ENCODE measurements around the gene FBXO41. TPM values are rescaled to one million over a fixed set of nuclear protein-coding genes. Genes with fewer than 3 reads are reported as not detected.

FBXO41 gene, protein sequence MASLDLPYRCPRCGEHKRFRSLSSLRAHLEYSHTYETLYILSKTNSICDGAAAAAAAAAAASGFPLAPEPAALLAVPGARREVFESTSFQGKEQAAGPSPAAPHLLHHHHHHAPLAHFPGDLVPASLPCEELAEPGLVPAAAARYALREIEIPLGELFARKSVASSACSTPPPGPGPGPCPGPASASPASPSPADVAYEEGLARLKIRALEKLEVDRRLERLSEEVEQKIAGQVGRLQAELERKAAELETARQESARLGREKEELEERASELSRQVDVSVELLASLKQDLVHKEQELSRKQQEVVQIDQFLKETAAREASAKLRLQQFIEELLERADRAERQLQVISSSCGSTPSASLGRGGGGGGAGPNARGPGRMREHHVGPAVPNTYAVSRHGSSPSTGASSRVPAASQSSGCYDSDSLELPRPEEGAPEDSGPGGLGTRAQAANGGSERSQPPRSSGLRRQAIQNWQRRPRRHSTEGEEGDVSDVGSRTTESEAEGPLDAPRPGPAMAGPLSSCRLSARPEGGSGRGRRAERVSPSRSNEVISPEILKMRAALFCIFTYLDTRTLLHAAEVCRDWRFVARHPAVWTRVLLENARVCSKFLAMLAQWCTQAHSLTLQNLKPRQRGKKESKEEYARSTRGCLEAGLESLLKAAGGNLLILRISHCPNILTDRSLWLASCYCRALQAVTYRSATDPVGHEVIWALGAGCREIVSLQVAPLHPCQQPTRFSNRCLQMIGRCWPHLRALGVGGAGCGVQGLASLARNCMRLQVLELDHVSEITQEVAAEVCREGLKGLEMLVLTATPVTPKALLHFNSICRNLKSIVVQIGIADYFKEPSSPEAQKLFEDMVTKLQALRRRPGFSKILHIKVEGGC
- total RNA-seq = 0.69 TPM
- long read RNA-seq = 0 reads

DNA sequence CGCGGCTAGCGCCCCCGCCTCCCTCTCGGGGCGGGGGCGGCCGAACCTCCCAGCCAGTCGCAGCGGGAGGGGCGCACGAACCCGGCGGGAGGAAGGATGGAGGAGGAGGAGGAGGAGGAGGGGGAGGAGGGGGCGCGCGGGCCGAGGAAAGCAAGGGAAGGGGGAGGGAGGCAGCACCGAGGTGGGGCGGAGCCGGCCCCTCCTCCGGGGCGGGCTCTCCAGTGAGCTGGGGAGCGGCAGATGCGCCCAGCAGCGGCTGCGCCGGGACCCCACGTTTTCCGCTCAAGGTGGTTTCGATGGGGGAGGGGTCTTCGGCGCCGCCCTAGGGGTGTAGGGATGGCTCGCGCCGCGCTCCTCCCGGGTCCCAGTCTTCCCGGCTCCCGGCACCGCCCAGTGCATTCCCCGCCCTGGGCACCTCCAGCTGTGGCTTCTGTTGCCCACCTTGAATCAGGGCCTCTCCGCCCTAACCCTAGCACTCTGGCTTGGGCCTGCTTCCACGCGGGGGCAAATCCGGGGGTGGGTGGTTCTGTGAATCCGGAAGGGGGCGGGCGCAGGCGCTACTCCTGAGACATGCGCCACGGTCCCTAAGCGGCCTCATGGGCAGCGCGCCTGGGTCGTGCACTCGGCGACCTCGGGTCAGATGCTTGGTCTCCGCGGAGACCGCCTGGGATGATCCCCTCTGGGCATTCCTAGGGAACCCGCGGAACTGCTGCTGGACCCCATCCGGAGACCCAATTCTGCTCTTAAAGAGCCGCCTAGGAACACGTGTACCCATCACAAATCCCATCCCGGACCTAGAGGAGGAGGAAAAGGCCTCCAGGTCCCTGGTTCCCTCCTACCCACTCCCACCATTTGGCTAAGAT is at the start of gene FBXO41:
Gene FBXO41 (minus strand): TSS at position 183 of the 863 bp plus-strand sequence. CDS start 14,848 bp downstream, outside the sequence.
- DNase-seq = peak; percentile 64
- intact Hi-C loops (cut with micrococcal nuclease) = no loop called here
- peak; percentile 86 for ATAC-seq

- intact Hi-C loops (cut with micrococcal nuclease) = no loop called here
- ATAC-seq (no peak), DNase-seq (no peak)
These were observed 49.8 kb upstream of the FBXO41 start for GRCh38 chr2:73334045-73334444.

DNA sequence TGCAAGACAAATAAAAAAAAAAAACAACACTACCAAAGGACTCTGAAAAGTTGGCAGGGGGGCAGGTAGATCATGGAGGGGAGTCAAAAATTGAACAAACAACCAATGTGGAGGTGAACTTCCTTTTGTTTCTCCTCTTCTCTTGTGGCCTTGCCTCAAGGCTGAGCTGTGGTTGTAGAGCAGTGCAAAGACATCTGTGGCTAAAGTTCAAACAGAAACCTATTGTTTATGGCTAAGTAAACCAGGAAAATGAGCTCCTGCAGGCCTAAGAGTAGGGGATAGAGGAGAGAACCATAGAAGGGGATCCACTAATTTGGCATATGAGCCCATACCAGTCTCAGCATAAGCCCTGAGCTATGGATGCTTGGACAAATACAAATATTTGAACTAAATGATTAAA is 49.3 kb upstream of the FBXO41 start:
- no peak for ATAC-seq
- DNase-seq = no peak
- intact Hi-C loops (cut with micrococcal nuclease) = no loop called here

DNA sequence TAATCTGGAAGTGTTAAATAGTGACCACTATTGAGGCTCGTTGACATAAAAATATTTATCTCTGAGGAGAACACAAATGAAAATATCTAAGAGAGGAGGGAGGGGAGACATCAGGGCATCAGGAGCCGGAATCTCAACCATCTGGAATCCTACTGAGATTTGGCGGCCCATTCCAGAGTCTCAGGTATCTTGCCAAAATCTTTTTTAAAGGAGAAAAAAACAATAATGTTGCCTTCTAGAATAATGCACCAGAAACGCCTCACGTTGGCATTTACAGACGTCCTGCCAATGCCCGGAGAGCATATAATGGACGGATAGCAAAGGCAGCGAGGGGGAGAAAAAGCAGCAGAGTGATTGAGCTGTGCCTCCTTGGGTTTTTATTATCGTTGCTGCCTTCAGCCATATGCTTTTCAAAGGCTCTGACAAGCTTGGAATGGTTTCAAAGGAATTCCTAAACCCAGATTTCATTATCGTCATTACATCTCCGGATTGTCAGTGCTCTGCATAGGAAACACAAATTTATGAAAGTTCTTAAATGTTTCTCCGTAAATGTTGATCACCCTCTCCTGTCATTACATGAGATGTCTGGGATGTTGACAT is 39.9 kb upstream of the FBXO41 start:
- intact Hi-C loops (cut with micrococcal nuclease) = no loop called here
- ATAC-seq (no peak), DNase-seq (no peak)

GRCh38 chr2:73323551-73323950 is 39.3 kb upstream of the FBXO41 start:
- DNase-seq (no peak), ATAC-seq (no peak)
- intact Hi-C loops (cut with micrococcal nuclease) = no loop called here

- DNase-seq = no peak
- intact Hi-C loops (cut with micrococcal nuclease) = no loop called here
- no peak for ATAC-seq
These were observed 30.2 kb upstream of the FBXO41 start for GRCh38 chr2:73314441-73314840.

- no peak for DNase-seq
- ATAC-seq = no peak
- intact Hi-C loops (cut with micrococcal nuclease) = no loop called here
These were observed 23.4 kb upstream of the FBXO41 start for GRCh38 chr2:73307720-73308119.

DNA sequence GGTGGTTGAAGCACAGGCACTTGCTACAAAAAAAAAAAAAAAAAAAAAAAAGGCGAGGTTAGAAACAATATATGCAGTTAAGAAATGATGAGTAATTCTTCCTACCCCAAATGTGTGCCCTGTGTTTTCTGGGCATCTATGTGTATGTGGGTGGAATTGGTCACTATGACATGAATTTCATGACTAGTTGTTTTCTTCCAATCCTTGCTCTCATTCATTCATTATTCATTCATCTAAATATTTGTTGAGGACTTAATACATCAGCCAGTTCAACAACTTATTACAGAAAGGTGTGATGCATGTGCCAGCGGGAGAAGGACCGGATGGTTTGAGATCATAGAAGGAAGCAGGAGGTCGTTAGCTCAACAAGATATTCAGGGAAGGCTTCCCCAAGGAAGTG is 17.4 kb upstream of the FBXO41 start:
- intact Hi-C loops (cut with micrococcal nuclease) = no loop called here
- DNase-seq (no peak), ATAC-seq (no peak)

DNA sequence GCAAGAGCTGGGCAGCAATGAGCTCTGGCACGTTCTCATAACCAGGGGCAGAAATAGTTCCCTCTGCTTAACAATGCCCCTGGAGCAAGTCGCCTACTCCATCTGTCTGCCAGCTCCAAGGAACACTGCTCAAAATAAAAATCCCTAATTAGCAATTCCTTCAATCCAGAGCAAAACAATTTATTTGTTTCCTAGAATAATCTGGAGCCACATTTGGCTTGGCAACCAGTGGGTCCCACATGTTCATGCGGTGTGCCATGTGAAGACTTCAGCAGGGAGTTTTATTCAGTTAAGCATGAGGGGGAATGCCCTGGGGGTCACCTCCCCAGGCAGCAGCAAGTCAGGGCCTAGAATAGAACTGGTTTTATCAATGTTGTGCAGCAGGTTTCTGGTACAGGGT is 16.6 kb upstream of the FBXO41 start:
- intact Hi-C loops (cut with micrococcal nuclease) = no loop called here
- ATAC-seq (no peak), DNase-seq (no peak)

GRCh38 chr2:73297586-73297985 is 13.3 kb upstream of the FBXO41 start:
- ATAC-seq = no peak
- intact Hi-C loops (cut with micrococcal nuclease) = no loop called here
- no peak for DNase-seq

- ATAC-seq = no peak
- intact Hi-C loops (cut with micrococcal nuclease) = no loop called here
- DNase-seq = no peak
These were observed 12.9 kb upstream of the FBXO41 start for GRCh38 chr2:73297151-73297559.

DNA sequence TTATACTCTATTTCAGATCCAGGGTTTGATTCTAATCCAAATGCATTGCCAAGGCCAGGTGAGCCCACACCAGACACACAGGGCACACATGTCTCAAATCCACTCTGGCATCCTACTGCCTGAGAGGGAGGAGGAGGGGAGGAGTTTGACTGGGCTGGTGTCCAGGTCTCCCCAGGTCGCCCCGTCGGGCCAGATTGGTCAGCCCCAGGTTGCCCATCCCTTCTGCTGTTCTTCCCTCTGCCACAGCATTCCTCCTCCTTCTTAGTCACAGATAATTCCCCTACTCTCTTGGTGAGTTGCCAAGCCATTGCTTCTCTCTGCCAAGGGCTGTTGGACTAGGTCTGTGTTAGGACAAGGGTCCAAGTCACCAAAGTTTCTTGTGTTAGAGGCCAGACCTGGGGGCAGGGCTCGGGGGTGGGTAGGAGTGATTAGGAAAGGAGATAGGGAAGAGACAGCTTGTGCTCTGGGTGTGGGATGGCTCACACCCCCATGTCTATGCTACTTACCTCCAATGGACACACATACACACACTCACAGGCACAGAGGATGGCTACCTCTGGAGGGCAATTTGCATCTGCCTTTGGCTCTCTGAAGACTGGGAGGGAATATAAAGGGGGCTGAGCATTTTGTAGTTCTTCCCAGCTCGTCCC is 11.6 kb upstream of the FBXO41 start:
- no peak for DNase-seq
- no peak for ATAC-seq
- intact Hi-C loops (cut with micrococcal nuclease) = no loop called here

GRCh38 chr2:73294239-73294638 is 10.0 kb upstream of the FBXO41 start:
- intact Hi-C loops (cut with micrococcal nuclease) = no loop called here
- no peak for ATAC-seq
- no peak for DNase-seq

DNA sequence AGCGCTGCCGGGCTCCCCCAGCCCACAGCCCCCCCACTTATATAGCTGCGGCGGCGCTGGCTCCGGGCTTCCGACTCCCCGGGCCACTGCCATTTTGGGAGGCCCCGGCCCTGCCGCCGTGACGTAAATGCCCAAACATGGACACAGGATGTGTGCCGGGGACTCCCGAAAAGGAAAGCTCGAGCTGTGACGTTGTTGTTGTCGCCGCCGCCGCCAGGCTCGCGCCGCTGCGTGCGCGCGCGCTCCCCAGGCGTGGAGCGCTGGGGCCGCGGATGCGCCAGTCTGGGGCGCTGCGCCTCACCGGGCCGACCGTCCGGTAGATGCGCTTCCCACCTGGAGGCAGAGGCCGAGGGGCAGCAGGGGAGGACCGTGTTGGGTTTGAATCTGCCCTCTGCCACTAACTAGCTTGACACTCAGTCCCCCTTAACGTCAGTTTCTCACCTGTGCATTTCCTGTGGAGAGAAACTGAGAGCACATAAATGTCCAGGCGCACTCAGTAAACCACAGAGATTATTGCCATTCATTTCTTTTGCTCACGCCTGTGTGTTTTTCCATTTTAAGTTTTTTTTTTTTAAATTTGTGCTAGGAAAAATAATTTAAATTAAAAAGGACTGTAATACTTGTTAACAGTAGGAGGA is 9.4 kb upstream of the FBXO41 start, which contains the start of gene EGR4:
Gene EGR4 (minus strand): TSS at position 15 of the 638 bp plus-strand sequence. CDS start 231 bp downstream, outside the sequence.
- peak; percentile 56 for DNase-seq
- peak; percentile 55 for ATAC-seq
- intact Hi-C loops (cut with micrococcal nuclease) = no loop called here

GRCh38 chr2:73292906-73293533 is 8.7 kb upstream of the FBXO41 start:
- no peak for DNase-seq
- intact Hi-C loops (cut with micrococcal nuclease) = no loop called here

GRCh38 chr2:73292316-73292905 is 8.1 kb upstream of the FBXO41 start:
- intact Hi-C loops (cut with micrococcal nuclease) = no loop called here
- no peak for ATAC-seq
- DNase-seq = no peak

More at GRCh38 chr2:73292906-73293533, 8.7 kb upstream of the FBXO41 start:
- ATAC-seq = no peak
